ENCODE data around the gene SLC2A1.
"Not testable (repeated sequence)": the region's sequence is repeated elsewhere in the genome, so short reads cannot be mapped to it uniquely, and the experiment has no call there.

SLC2A1 gene

GRCh38 chr1:42927920-42928505, 30.7 kb downstream of the SLC2A1 start:
- DNase-seq: no peak

- no peak for DNase-seq
These were observed 31.3 kb downstream of the SLC2A1 start for GRCh38 chr1:42927274-42927841.

- no peak for DNase-seq
These were observed 31.8 kb downstream of the SLC2A1 start for GRCh38 chr1:42926879-42927242.

DNA sequence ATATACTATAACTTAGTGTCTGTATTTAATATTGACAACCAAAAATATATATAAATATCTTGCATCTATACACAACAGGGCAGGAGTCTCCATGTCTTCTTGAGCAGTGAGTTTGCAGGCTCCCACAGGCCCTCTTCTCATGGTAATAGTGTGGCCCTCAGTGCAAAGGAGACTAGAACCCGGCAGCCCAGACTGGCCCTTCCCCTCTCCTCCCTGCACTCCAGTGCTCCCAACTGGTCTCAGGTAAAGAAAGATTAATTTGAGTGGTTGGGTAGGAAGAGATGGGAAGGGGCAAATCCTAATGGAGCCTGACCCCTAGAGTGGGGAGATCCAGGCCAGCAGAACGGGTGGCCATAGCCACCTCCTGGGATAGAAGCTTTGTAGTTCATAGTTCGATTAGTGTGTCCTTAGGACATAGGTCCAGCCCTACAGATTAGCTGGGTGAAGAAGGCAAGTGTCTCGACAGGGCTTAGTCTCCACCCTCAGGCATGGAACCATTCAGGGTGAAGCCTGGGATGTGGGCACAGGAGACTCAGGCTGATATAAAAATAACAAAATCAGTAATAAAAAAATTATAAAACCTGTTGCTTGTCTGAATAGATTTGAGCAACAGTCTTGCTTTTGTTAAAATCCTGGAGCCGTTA, 32.3 kb downstream of the SLC2A1 start:
- DNase-seq: no peak

DNA sequence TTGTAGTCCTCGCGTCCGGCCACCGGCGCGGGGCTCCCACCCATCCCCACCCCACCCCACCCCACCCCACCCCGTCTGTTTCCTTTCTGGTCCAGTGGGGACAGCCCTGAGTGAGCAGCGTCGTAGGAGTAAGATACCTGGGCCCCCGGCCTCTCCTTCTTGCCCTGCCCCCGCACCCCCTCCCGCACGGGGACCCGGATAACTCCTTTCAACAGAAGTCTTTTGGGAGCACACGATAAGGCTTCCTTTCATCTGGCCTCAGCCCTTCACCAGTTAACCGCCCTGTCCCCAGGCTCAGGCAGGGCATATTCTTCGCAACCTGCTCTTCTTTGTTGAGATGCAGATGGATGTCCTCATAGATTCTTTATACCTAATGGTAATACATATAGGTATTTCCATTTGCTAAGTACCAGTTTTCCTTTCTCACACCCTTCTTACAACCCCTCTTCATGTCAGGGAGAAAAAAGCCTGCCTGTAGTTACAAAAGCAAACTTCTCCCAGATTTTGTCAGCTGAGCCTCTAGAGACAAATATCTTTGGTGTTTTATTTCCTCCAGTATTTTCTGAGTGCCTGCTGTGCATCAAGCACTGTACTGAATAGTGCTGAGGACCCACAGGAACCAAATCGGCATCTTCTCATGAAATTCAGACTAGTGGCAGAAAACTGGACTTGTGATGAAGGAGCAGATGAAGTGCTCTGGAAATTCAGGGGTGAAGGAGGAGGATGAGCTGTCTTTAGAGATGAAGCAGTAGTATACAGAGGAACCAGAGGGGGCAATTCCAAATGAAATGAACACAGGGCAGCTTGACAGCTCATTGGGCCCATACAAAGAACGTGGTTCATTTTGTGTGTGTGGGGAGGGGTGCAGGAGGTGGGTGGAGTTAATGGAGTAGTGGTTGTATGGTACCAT, 33.6 kb downstream of the SLC2A1 start:
- peak; percentile 95 for DNase-seq

GRCh38 chr1:42924082-42924850, 34.4 kb downstream of the SLC2A1 start:
- peak; percentile 97 for DNase-seq

DNA sequence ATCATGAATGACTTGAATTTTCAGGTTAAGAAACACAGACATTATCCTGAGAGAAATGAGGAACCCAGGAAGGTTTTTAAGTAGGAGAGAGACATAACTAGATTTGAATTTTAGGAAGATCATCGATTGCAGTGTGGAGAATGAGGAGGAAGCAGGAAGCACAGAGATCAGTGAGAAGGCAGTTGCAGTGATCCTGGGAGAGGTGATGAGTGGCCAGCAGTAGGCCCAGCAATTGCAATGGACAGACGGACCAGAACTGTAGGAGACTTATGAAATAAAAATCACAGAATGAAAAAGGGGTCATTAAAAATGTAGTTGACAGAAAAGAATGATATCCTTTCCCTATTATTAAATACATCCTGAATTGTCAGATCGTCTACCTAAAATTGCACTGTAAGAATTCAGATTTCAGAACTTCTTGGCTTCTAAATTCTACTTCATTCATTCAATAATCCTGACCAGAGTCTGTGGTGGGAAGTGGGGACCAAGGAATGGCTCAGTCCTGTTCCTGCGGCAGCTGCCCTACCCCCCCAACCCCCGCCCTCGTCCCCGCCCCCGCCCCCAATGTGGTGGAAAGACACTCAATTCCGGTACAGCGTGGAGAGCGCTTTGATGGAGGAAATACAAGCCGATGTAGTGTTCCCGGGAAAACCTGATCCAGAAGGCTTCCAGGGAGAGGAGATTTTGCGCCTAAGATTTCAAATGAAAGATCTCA, 35.1 kb downstream of the SLC2A1 start:
- DNase-seq: no peak

DNA sequence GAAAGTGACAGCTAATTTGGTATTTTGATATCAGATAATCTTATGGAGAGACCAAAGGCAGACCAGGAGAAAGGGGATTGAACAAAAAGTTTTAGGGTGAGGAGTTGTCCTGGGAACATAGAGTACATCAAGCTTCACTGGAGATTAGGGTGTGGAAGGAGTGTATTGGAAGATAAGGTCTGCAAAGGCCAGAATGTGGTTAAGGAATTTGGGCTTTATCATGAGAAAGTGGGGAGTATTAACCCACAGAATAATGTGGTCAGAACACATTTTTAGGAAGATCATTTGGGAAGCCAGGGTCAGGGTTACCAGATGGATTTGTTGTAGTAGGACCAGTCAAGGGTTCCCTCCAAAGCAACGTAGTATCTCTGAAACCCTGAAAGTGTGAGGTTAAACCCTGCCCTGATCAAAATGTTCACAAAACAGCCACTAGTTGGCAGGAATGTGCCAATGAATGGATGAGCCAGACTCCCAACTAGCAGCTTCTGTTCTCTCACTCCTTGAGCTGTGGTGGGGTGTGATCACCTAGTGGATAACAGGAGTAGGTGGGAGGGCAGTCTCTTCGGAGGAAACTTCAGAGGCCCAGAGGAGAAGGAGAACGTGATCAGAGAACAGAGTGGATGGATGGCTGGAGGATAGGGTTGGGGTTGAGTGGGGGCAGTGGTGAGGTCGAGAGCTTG, 35.8 kb downstream of the SLC2A1 start:
- peak; percentile 93 for DNase-seq

- no peak for DNase-seq
These were observed 36.9 kb downstream of the SLC2A1 start for GRCh38 chr1:42921769-42922168.

- DNase-seq: not testable (repeated sequence)
These were observed 39.0 kb downstream of the SLC2A1 start for GRCh38 chr1:42919651-42920050.

DNA sequence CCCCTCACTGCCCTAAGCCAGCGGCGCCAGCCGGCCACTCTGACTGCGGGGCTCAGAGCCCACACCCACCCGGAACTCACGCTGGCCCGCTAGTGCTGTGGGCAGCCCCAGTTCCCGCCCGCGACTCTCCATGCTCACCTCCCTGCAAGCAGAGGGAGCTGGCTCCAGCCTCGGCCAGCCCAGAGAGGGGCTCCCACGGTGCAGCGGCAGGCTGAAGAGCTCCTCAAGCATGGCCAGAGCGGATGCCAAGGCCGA, 41.5 kb downstream of the SLC2A1 start:
- no peak for DNase-seq

GRCh38 chr1:42915456-42915855, 43.2 kb downstream of the SLC2A1 start:
- DNase-seq: no peak

GRCh38 chr1:42914092-42914627, 44.5 kb downstream of the SLC2A1 start:
- DNase-seq: no peak

DNA sequence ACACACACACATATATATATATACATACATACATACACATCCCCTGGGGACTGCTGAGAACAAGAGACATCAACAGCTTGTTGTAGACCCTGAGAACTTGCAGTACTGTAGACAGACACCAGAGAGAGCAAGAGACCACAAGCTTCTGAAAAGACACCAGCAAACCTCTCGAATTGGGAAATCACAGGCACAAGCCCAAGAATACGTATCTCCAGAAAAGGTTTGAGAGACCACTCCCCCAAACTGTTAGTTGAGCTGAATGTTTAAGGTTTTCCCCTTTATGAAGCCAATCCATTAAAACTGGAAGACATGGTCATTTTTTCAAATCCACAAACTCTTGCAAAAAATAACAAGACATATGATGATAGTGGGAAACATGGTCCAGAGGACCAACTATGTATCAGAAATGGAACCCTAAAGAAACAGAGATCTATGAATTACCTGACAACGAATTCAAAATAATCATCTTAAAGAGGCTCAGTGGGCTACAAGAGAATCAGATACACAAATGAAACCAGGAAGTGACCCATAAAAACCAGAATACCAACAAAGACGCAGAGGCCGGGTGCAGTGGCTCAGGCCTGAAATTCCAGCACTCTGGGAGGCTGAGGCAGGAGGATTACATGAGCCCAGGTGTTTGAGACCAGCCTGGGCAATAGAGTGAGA, 45.1 kb downstream of the SLC2A1 start:
- DNase-seq: peak; percentile 93

- DNase-seq: no peak
These were observed 47.7 kb downstream of the SLC2A1 start for GRCh38 chr1:42910985-42911384.

DNA sequence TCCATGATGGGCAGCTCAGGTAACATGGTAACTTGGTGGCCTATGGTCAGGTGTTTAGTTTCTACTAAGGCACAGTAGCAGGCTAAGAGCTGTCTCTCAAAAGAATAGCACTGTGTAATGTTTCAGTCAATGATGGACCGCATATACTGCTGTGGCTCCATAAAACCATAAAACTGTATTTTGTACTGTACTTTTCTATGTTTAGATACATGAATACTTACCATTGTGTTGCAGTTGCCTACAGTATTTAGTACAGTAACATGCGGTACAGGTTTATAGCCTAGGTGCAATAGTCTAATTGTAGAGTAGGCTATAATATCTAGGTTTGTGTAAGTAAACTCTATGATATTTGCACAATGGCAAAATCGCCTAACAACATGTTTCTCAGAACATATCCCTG, 50.6 kb downstream of the SLC2A1 start:
- no peak for DNase-seq

DNA sequence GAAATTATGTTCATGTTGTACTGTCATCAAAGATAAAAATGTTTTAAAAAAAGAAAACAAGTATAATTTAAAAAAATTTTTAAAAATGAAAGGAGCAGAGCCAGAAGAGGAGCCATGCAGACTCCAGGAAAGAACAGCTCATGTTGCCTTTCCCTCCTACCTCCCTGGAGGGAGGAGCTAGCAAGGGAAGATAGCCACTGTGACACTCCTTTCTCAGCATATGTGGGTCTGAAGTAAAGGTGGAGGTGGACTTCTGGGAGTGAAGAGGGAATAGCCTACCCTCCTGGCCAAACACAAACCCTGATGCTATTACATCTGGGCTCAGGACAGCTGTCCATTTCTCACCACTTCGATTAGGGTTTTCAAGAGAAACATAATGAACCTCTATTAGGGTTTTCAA, 54.2 kb downstream of the SLC2A1 start:
- no peak for DNase-seq

DNA sequence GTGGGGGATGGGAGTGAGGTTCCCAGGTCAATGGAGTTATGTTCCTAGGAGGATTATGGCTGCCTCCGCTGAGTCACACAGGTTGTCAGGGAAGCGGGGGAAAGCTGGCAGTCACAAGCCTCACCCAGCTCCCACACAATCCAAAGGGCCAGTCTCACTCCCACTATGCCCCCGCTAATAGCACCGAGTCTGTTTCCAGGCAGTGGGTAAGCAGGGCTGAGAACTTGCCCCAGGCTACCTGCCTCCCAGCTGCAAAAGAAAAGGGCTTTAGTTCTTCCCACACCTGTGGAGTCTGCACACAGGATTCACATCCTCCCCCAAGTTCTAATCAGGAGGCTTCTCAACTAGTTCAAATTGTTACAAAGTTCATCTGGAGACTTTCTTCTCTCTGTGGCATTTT, 58.7 kb downstream of the SLC2A1 start:
- not testable (repeated sequence) for DNase-seq

DNA sequence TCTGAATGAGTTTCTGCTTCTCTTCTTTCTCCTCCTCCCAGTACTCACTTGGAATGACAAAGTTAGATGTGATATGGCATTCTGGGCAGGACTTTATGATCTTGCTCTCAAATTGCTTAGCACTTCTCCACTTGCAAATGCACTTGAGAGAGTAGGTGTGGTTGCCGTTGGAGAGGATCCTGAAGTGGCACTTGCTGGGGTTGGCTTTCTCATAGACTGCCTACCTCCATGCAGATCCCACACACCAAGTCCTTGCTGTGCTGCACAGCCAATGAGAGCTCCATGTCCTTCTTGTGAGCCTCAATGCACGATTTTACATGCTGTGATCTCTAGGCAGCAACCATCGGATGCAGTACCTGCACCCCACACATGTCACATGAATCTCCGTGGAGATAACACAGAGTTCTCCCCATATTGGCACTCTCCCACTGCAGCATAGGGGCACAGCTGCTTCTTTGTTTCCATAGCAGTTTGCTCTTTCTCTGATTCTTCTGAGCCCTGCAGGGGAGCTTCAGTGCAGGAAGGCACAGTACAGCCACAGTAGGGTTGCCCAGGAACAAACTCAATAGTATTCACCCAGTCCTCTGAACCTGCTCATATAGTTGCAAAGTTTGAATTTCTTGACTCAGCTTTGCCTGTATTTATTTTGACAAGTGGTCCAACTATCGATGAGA, 67.1 kb downstream of the SLC2A1 start:
- DNase-seq: no peak

DNA sequence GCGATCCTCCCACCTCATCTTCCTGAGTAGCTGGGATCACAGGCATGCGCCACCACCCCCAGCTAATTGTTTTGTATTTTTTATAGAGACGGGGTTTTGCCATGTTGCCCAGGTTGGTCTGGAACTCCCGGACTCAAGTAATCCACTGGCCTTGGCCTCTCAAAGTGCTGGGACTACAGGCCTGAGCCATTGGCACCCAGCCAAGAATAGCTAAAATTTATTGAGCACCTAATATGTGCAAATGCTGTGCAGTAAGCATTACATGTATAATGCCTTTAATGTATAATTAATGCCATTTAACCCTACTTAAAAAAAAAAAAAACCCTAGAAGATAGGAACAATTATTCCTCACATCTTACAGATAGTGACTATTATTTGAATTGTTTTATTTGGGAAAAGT, 69.4 kb downstream of the SLC2A1 start:
- no peak for DNase-seq
